ENCODE results near the gene TBC1D21. TPM values are rescaled to one million over a fixed set of nuclear protein-coding genes. Genes with fewer than 3 reads are reported as not detected.

The TBC1D21 gene
- total and polyA plus RNA-seq, 2 of the 4 experiments (the other 2 are of a cell fraction), result not detected

GRCh38 chr15:73845507-73845906 lies 27.9 kb upstream of the TBC1D21 start:
- Histone ChIP-seq H3K9me3 (ENCODE audit: control insufficient read depth, insufficient read depth, low read length) (no peaks in the 10 kb centered on the region), H4K8ac (ENCODE audit: low read depth in 2 of 2, low read length in 2 of 2) (no peak overlapping the region), H4K20me1 (ENCODE audit: insufficient read depth, low read length) (no peaks in the 10 kb centered on the region), H3K18ac (ENCODE audit: low read depth, low read length) (no peak overlapping the region), H3K4me3 (ENCODE audit: insufficient read depth, low read depth, low read length) (no peak overlapping the region), H2BK15ac (ENCODE audit: low read depth, low read length) (no peak overlapping the region), H3K27me3 (ENCODE audit: control insufficient read depth, insufficient read depth, low read length) (peaks cover 56% of the 10 kb centered on the region), H2AFZ (replicated peaks; ENCODE audit: low read length, poor library complexity) (no peak overlapping the region), H4K5ac (ENCODE audit: low read depth, low read length) (no peak overlapping the region), H2AK5ac (ENCODE audit: low read depth, low read length) (no peak overlapping the region), H3K56ac (ENCODE audit: extremely low read depth, insufficient read depth, low read length) (no peak overlapping the region), H2AK9ac (replicated peaks; ENCODE audit: low read depth, low read length, poor library complexity) (no peak overlapping the region), H3K36me3 (ENCODE audit: control insufficient read depth, insufficient read depth, low read length) (no peaks in the 10 kb centered on the region), H3K23ac (ENCODE audit: low read depth, low read length) (no peak overlapping the region), H3K27ac (ENCODE audit: insufficient read depth, low read length) (no peak overlapping the region), H3K14ac (replicated peaks; ENCODE audit: low read depth, low read length) (no peak overlapping the region), H2BK5ac (ENCODE audit: low read depth, low read length, poor library complexity, severe bottlenecking) (no peak overlapping the region), H3K4me1 (ENCODE audit: control insufficient read depth, insufficient read depth, low read length) (no peaks in the 10 kb centered on the region), H2BK120ac (ENCODE audit: low read depth, low read length) (no peak overlapping the region), H3K4me2 (ENCODE audit: low read depth, low read length) (no peak overlapping the region), H3K9me1 (ENCODE audit: insufficient read depth, low read length) (no peaks in the 10 kb centered on the region), H3K4ac (ENCODE audit: low read depth, low read length) (no peak overlapping the region), H2BK20ac (ENCODE audit: low read depth, low read length) (no peak overlapping the region), H4K91ac (ENCODE audit: insufficient read depth, low read depth, low read length) (no peak overlapping the region), H3K79me1 (ENCODE audit: low read depth in 1 of 2, low read length in 2 of 2) (no peaks in the 10 kb centered on the region), H3K9ac (ENCODE audit: low read depth, low read length) (no peak overlapping the region)
- dilution Hi-C loops (cut with HindIII; ENCODE audit: low sequenced_read_pairs, unreplicated experiment) (no loop called here), intact Hi-C loops (cut with micrococcal nuclease) (no loop called here), in situ Hi-C loops (cut with MboI; ENCODE audit: low sequenced_read_pairs) (no loop called here)
- ATAC-seq (ENCODE audit: low read depth) (no peak), DNase-seq (no peak)
- TF ChIP-seq CTCF (conservative IDR thresholded peaks at IDR 0.05; ENCODE audit: low read depth, low read length) (no peak), ELK1 (IDR thresholded peaks at IDR 0.05; ENCODE audit: borderline replicate concordance, low read depth, low read length) (no peak), NFE2L2 (IDR thresholded peaks at IDR 0.05; ENCODE audit: low read depth, low read length) (no peak), CHD1 (IDR thresholded peaks at IDR 0.05; ENCODE audit: low read depth, low read length) (no peak), USF2 (IDR thresholded peaks at IDR 0.05; ENCODE audit: low read depth, low read length) (no peak), MAZ (IDR thresholded peaks at IDR 0.05; ENCODE audit: borderline replicate concordance, low read depth, low read length) (no peak)
- POLR2A ChIA-PET (ENCODE audit: unreplicated experiment), result no interaction called here
- CTCF ChIA-PET, result no interaction called here
- BruUV-seq (replicated peaks), result no TSS peak
- WGBS, 2 experiments (ENCODE audit: extremely low coverage in 2 of 2, insufficient read length in 1 of 2), result no CpG with 5 or more reads among the region's 2 CpGs

Data from IMR-90 (cell line).